Stomach (tissue), 9 donors: Measurements from ENCODE around the gene SCN1A. TPM values are rescaled to one million over a fixed set of nuclear protein-coding genes. Genes with fewer than 3 reads are reported as not detected.

Source experiments
- DNase-seq, 2 donors: peaks; one replicate each; pipeline versions ENCODE4 v3.0.0 to v3.0.0-alpha.2; 2013 to 2019
- H3K27ac ChIP-seq, 5 donors: fragments of 200-600 bp in 4 of 5; sonication (generic) in 4 of 5; one replicate each; pipeline ENCODE4 v1.5.1; 2013 to 2019; ENCODE audit warnings: mild to moderate bottlenecking in 1 of 5, moderate library complexity in 1 of 5
- H3K27me3 ChIP-seq, 3 donors: fragments of 200-600 bp; sonication (generic); one replicate each; pipeline ENCODE4 v1.5.1; 2017 to 2019; ENCODE audit warnings: mixed run types in 1 of 3
- H3K36me3 ChIP-seq, 4 donors: fragments of 200-600 bp; sonication (generic); 1 replicate in 3 of 4; 2 replicates in 1 of 4; pipeline ENCODE4 v1.5.1; 2016 to 2019
- H3K4me1 ChIP-seq, 4 donors: fragments of 200-600 bp; sonication (generic); one replicate each; pipeline ENCODE4 v1.5.1; 2016 to 2019
- H3K4me3 ChIP-seq, 4 donors: fragments of 200-600 bp; sonication (generic) in 3 of 4; one replicate each; pipeline ENCODE4 v1.5.1; 2016 to 2019; ENCODE audit warnings: mild to moderate bottlenecking in 1 of 4
- H3K9me3 ChIP-seq, 4 donors: fragments of 200-600 bp; sonication (generic); one replicate each; pipeline ENCODE4 v1.5.1; 2016 to 2019
- CTCF ChIP-seq, 7 experiments: fragments of 450-650 bp in 4 of 7; fragments of 200-600 bp in 3 of 7; sonication (generic) in 3 of 7; IDR thresholded peaks; one replicate each; pipeline ENCODE4 v1.5.1; 2016 to 2019; ENCODE audit warnings: antibody characterized with exemption in 7 of 7, control low read depth in 2 of 7, mild to moderate bottlenecking in 1 of 7
- EP300 ChIP-seq: sonication (generic); formaldehyde crosslinking; IDR thresholded peaks from one replicate; pipeline ENCODE4 v1.6.1; 2017; ENCODE audit warnings: antibody characterized with exemption
- POLR2A ChIP-seq, 4 donors: fragments of 450-650 bp; IDR thresholded peaks; one replicate each; pipeline ENCODE4 v1.6.1; 2016; ENCODE audit warnings: antibody characterized with exemption in 4 of 4, control low read depth in 2 of 4, mild to moderate bottlenecking in 1 of 4, moderate library complexity in 1 of 4
- POLR2AphosphoS5 ChIP-seq, 3 donors: sonication (generic); formaldehyde crosslinking; IDR thresholded peaks; one replicate each; pipeline ENCODE4 v1.6.1; 2016; ENCODE audit warnings: antibody characterized with exemption in 3 of 3
- WGBS, 5 donors: extraction: QIAGEN DNeasy Blood & Tissue Kit in 3 of 5; methylation state at CpG; one replicate each; pipeline versions ENCODE4 v1.1.5 to v1.1.7; 2013 to 2018; 5-methylcytosine and 5-hydroxymethylcytosine counted together
- intact Hi-C: fragments of 100-400 bp; cut with DNase I; formaldehyde crosslinking; loops from one replicate; pipeline ENCODE4 v1.15.1; 2023; ENCODE audit warnings: low total_unique reads
- polyA plus RNA-seq, 3 donors: library from polyadenylated mRNA; stranded (reverse); fragments of 200-250 nt; gene quantifications; one replicate each; pipeline ENCODE4 v1.2.3, GENCODE V29; 2013
- total RNA-seq, 5 donors: library from RNA; depleted of rRNA; stranded (reverse); fragments of >200 nt; gene quantifications; one replicate each; pipeline versions ENCODE4 v1.1.0 to v1.2.3, GENCODE V29; 2014 to 2016
- donor health status: healthy with polysubstance abuse.
- donor health status: Bipolar disorder and iron deficiency.
- donor health status: healthy.

The SCN1A gene
- total and polyA plus RNA-seq, 8 donors, result under 0.01 to 1.5 TPM; not detected in 6

GRCh38 chr2:166135849-166136258, 8.0 kb upstream of the SCN1A start:
- H3K27ac ChIP-seq, result no peak overlapping the region
- H3K27me3 ChIP-seq, result peaks cover 0 to 4% (median 0%) of the 10 kb centered on the region in 3 donors
- no peaks in the 10 kb centered on the region for H3K4me1 ChIP-seq
- no peak for DNase-seq
- TF ChIP-seq EP300 (no peak), POLR2AphosphoS5 (IDR thresholded peaks at IDR 0.05) (no peak), CTCF (IDR thresholded peaks at IDR 0.05) (no peak), POLR2A (IDR thresholded peaks at IDR 0.05) (no peak)
- intact Hi-C loops, result no loop called here
- H3K4me3 ChIP-seq, result no peak overlapping the region
- H3K9me3 ChIP-seq, result no peaks in the 10 kb centered on the region
- no peaks in the 10 kb centered on the region for H3K36me3 ChIP-seq
- WGBS, 5 donors, result 75 to 95% (median 85%) methylated on average over 2 of the region's 2 CpGs

GRCh38 chr2:166135152-166135848, 7.5 kb upstream of the SCN1A start:
- DNase-seq, result no peak
- Histone ChIP-seq H3K36me3 (no peaks in the 10 kb centered on the region), H3K9me3 (no peaks in the 10 kb centered on the region), H3K4me3 (no peak overlapping the region), H3K27me3 (peaks cover 0 to 4% (median under 1%) of the 10 kb centered on the region in 3 donors), H3K27ac (no peak overlapping the region), H3K4me1 (no peaks in the 10 kb centered on the region)
- WGBS, 5 donors, result 62 to 80% (median 65%) methylated on average over 6 of the region's 6 CpGs
- TF ChIP-seq POLR2AphosphoS5 (IDR thresholded peaks at IDR 0.05) (no peak), CTCF (IDR thresholded peaks at IDR 0.05) (no peak), EP300 (no peak)
- intact Hi-C loops, result no loop called here

- Histone ChIP-seq H3K4me3 (no peak overlapping the region), H3K27ac (no peak overlapping the region), H3K27me3 (peaks cover 0 to 8% (median 8%) of the 10 kb centered on the region in 3 donors), H3K9me3 (no peaks in the 10 kb centered on the region), H3K36me3 (no peaks in the 10 kb centered on the region), H3K4me1 (no peaks in the 10 kb centered on the region)
- 27 to 57% (median 39%) methylated on average over 3 of the region's 3 CpGs for WGBS, 5 donors
- no peak for TF ChIP-seq CTCF (IDR thresholded peaks at IDR 0.05)
- no peak for TF ChIP-seq EP300
- peak in 1 of 2 donors; percentile 25 for DNase-seq
- intact Hi-C loops, result no loop called here
Observed at GRCh38 chr2:166134252-166135151, 6.7 kb upstream of the SCN1A start.

GRCh38 chr2:166133653-166134052, 5.8 kb upstream of the SCN1A start:
- Histone ChIP-seq H3K27ac (no peak overlapping the region), H3K36me3 (no peaks in the 10 kb centered on the region), H3K9me3 (no peaks in the 10 kb centered on the region), H3K4me3 (no peak overlapping the region), H3K27me3 (peaks cover 0 to 8% (median 8%) of the 10 kb centered on the region in 3 donors), H3K4me1 (no peaks in the 10 kb centered on the region)
- 68 to 84% (median 78%) methylated on average over 7 of the region's 7 CpGs for WGBS, 5 donors
- DNase-seq, result no peak
- no peak for TF ChIP-seq EP300
- no peak for TF ChIP-seq CTCF (IDR thresholded peaks at IDR 0.05)
- no peak for TF ChIP-seq POLR2A (IDR thresholded peaks at IDR 0.05)
- TF ChIP-seq POLR2AphosphoS5 (IDR thresholded peaks at IDR 0.05), result no peak
- intact Hi-C loops, result no loop called here
